GM12878 (cell line): ENCODE measurements around the gene NUDCD3. TPM values are rescaled to one million over a fixed set of nuclear protein-coding genes. Genes with fewer than 3 reads are reported as not detected.

Experiments used
- ATAC-seq: fragments of 200-7000 bp; cut with Tn5 transposase; 3 replicates; pipeline ENCODE4 v1.9.1; 2020; ENCODE audit warnings: mild to moderate bottlenecking, moderate library complexity
- BruUV-seq: library from RNA; stranded (reverse); fragments of 400-500 nt; replicated peaks from 2 replicates; lab custom pipeline; 2021; lab: Mats Ljungman, UMichigan
- CTCF ChIA-PET: fragments of 300-600 bp; sonication (Branson Sonifier 250); formaldehyde crosslinking; extraction: SDS; loops from one replicate; lab custom pipeline; 2021; ENCODE audit warnings: inconsistent platforms; lab: Yijun Ruan, JAX
- POLR2A ChIA-PET: fragments of 350-600 bp; formaldehyde crosslinking; extraction: SDS; loops from one replicate; lab custom pipeline; 2021; ENCODE audit warnings: inconsistent platforms; lab: Charles Lee
- RAD21 ChIA-PET: fragments of 300-600 bp; sonication (Branson Sonifier 250); formaldehyde crosslinking; loops from one replicate; lab custom pipeline; 2023; ENCODE audit warnings: antibody characterized with exemption; ENCODE audit not compliant: unreplicated experiment; lab: Charles Lee
- SMC1A ChIA-PET: fragments of 300-600 bp; sonication (Branson Sonifier 250); formaldehyde crosslinking; loops from one replicate; lab custom pipeline; 2023; ENCODE audit not compliant: unreplicated experiment, uncharacterized antibody; lab: Charles Lee
- DNase-seq: peaks from one replicate; pipeline ENCODE4 v3.0.0-alpha.2; 2011; ENCODE audit warnings: low read depth, low spot score
- FAIRE-seq: peaks from 3 replicates; lab custom pipeline; 2011; peaks lifted over from hg19 to GRCh38; lab: Jason Lieb, UNC
- H2AFZ ChIP-seq: 2 replicates; pipeline ENCODE4 v1.6.0; 2011; ENCODE audit warnings: low read depth, low read length, control low read depth; ENCODE audit not compliant: control insufficient read depth
- H3K27ac ChIP-seq: 2 replicates; pipeline ENCODE4 v1.5.1; 2011; ENCODE audit warnings: control low read depth; ENCODE audit not compliant: control insufficient read depth, insufficient read depth
- H3K27me3 ChIP-seq, 2 experiments: replicated peaks in 1 of 2; 2 replicates each; pipeline versions ENCODE4 v1.6.0 to v1.6.1; 2011; ENCODE audit warnings: low read length in 1 of 2; ENCODE audit not compliant: control insufficient read depth in 2 of 2, insufficient read depth in 2 of 2
- H3K36me3 ChIP-seq, 2 experiments: 2 replicates each; pipeline ENCODE4 v1.5.1; 2011; ENCODE audit warnings: low read length in 1 of 2; ENCODE audit not compliant: control insufficient read depth in 2 of 2, insufficient read depth in 2 of 2
- H3K4me1 ChIP-seq: 2 replicates; pipeline ENCODE4 v1.6.1; 2011; ENCODE audit warnings: mild to moderate bottlenecking, low read length, moderate library complexity, mixed read lengths; ENCODE audit not compliant: control insufficient read depth, insufficient read depth
- H3K4me2 ChIP-seq: 2 replicates; pipeline ENCODE4 v1.6.0; 2011; ENCODE audit warnings: control low read depth; ENCODE audit not compliant: control insufficient read depth, insufficient read depth
- H3K4me3 ChIP-seq: fragments of 200-600 bp; sonication (generic); 2 replicates; pipeline ENCODE4 v1.5.1; 2016
- H3K79me2 ChIP-seq: 2 replicates; pipeline ENCODE4 v1.6.0; 2011; ENCODE audit warnings: low read length; ENCODE audit not compliant: control insufficient read depth, insufficient read depth
- H3K9ac ChIP-seq: 2 replicates; pipeline ENCODE4 v1.8.0; 2011; ENCODE audit warnings: low read length, control low read depth, mixed read lengths; ENCODE audit not compliant: control insufficient read depth, insufficient read depth
- H3K9me3 ChIP-seq: replicated peaks from 3 replicates; pipeline ENCODE4 v1.5.1; 2011; ENCODE audit warnings: mild to moderate bottlenecking, low read length; ENCODE audit not compliant: control insufficient read depth, insufficient read depth
- H4K20me1 ChIP-seq: 2 replicates; pipeline ENCODE4 v1.6.0; 2011; ENCODE audit not compliant: control insufficient read depth, insufficient read depth
- E2F4 ChIP-seq: IDR thresholded peaks from 2 replicates; pipeline ENCODE4 v1.6.1; 2012; ENCODE audit warnings: low read depth, low read length, improper control_type of control experiment
- EED ChIP-seq: sonication (generic); IDR thresholded peaks from 2 replicates; pipeline ENCODE4 v1.6.1; 2016; ENCODE audit warnings: antibody characterized with exemption, low read depth
- HDAC2 ChIP-seq: fragments of 200-600 bp; sonication (generic); IDR thresholded peaks from 2 replicates; pipeline ENCODE4 v1.6.1; 2017
- JUND ChIP-seq: IDR thresholded peaks from 2 replicates; pipeline ENCODE4 v1.6.1; 2012; ENCODE audit warnings: low read depth, mild to moderate bottlenecking, low read length, improper control_type of control experiment, moderate library complexity
- KLF5 ChIP-seq: fragments of 450-650 bp; IDR thresholded peaks from 2 replicates; pipeline ENCODE4 v1.6.1; 2014; ENCODE audit warnings: mild to moderate bottlenecking; ENCODE audit not compliant: partially characterized antibody
- MLLT1 ChIP-seq: fragments of 450-650 bp; IDR thresholded peaks from 2 replicates; pipeline ENCODE4 v1.6.1; 2016; ENCODE audit warnings: mild to moderate bottlenecking
- NFIC ChIP-seq: IDR thresholded peaks from 2 replicates; pipeline ENCODE4 v1.6.1; 2012; ENCODE audit warnings: low read depth, mild to moderate bottlenecking, inconsistent platforms, low read length, moderate library complexity
- NRF1 ChIP-seq: conservative IDR thresholded peaks from 2 replicates; pipeline ENCODE4 v1.6.1; 2011; ENCODE audit warnings: mild to moderate bottlenecking, low read depth, low read length, improper control_type of control experiment
- PAX8 ChIP-seq: fragments of 450-650 bp; IDR thresholded peaks from 2 replicates; pipeline ENCODE4 v1.6.1; 2017; ENCODE audit warnings: mild to moderate bottlenecking, moderate library complexity
- RAD51 ChIP-seq: fragments of 450-650 bp; IDR thresholded peaks from 2 replicates; pipeline ENCODE4 v1.6.1; 2016; ENCODE audit warnings: moderate library complexity, mild to moderate bottlenecking, inconsistent platforms
- RB1 ChIP-seq: fragments of 450-650 bp; formaldehyde crosslinking; IDR thresholded peaks from 2 replicates; pipeline ENCODE4 v1.6.1; 2017; ENCODE audit warnings: mild to moderate bottlenecking, borderline replicate concordance
- RELA ChIP-seq: fragments of 450-650 bp; IDR thresholded peaks from 2 replicates; pipeline ENCODE4 v1.8.0; 2014; ENCODE audit warnings: borderline replicate concordance; ENCODE audit not compliant: partially characterized antibody
- RUNX3 ChIP-seq: IDR thresholded peaks from 2 replicates; pipeline ENCODE4 v1.6.1; 2012; ENCODE audit warnings: low read length, inconsistent platforms
- SP1 ChIP-seq: IDR thresholded peaks from one replicate; pipeline ENCODE4 v1.6.1; 2011; ENCODE audit warnings: low read depth, low read length
- SUZ12 ChIP-seq: fragments of 200-600 bp; sonication (generic); IDR thresholded peaks from one replicate; pipeline ENCODE4 v1.6.1; 2018; ENCODE audit warnings: antibody characterized with exemption, mild to moderate bottlenecking; ENCODE audit not compliant: unreplicated experiment
- ZBTB33 ChIP-seq: fragments of 450-650 bp; IDR thresholded peaks from 2 replicates; pipeline ENCODE4 v1.6.1; 2017; ENCODE audit warnings: mild to moderate bottlenecking
- ZNF217 ChIP-seq: fragments of 450-650 bp; IDR thresholded peaks from 2 replicates; pipeline ENCODE4 v1.6.1; 2017; ENCODE audit warnings: antibody characterized with exemption, mild to moderate bottlenecking
- ZNF622 ChIP-seq: fragments of 450-650 bp; IDR thresholded peaks from 2 replicates; pipeline ENCODE4 v1.6.1; 2017; ENCODE audit warnings: mild to moderate bottlenecking, inconsistent platforms
- WGBS: methylation state at CpG from one replicate; pipeline ENCODE4 v1.1.6; 2016; ENCODE audit warnings: low lambda C conversion rate; ENCODE audit not compliant: insufficient replicate concordance, insufficient coverage; ENCODE audit errors: missing lambda C conversion rate; 5-methylcytosine and 5-hydroxymethylcytosine counted together
- in situ Hi-C: fragments of 300-500 bp; cut with MboI; formaldehyde crosslinking; loops from 9 replicates; pipeline ENCODE4 v1.14.3; 2018; ENCODE audit warnings: mixed read lengths
- intact Hi-C: fragments of 100-400 bp; cut with micrococcal nuclease; formaldehyde crosslinking; loops from one replicate; pipeline ENCODE4 v1.14.2; 2022; ENCODE audit not compliant: unreplicated experiment
- polyA plus RNA-seq, 11 experiments: library from polyadenylated mRNA; depleted of rRNA in 4 of 11; unstranded in 6 of 11; stranded (reverse) in 5 of 11; fragments of >200 nt; fragmentation: Nextera tagmentation in 4 of 11; fragmentation: Illumina TruSeq in 1 of 11; extraction: Ambion mirVana in 4 of 11; extraction: Trizol in 1 of 11; gene quantifications; 1 replicate in 1 of 11; 2 replicates in 10 of 11; pipeline versions ENCODE4 v1.2.1 to v1.2.3, GENCODE V29; 2011 to 2016; ENCODE audit warnings: inconsistent platforms in 2 of 11, missing spikeins in 2 of 11, low read depth in 1 of 11
- total RNA-seq, 4 experiments: library from RNA; depleted of rRNA in 3 of 4; stranded (reverse); fragments of >200 nt in 3 of 4; fragmentation: Illumina TruSeq in 1 of 4; extraction: Trizol in 1 of 4; gene quantifications; 2 replicates each; pipeline versions ENCODE4 v1.2.1 to v1.2.3, GENCODE V29; 2013 to 2021

NUDCD3 gene
- total and polyA plus RNA-seq, 10 of the 15 experiments (the other 5 are each of a cell fraction or from before 2014, with no cell fraction given), result 25.0 to 89.8 (median 46.4) TPM

- SMC1A ChIA-PET, result no interaction called here
- RAD21 ChIA-PET, result no interaction called here
Measured at GRCh38 chr7:44394112-44394447, 96.4 kb downstream of the NUDCD3 start.

More at GRCh38 chr7:44394112-44394447, 96.4 kb downstream of the NUDCD3 start:
- Histone ChIP-seq H3K9ac (no peak overlapping the region), H3K9me3 (no peaks in the 10 kb centered on the region), H4K20me1 (no peaks in the 10 kb centered on the region), H3K4me2 (no peak overlapping the region), H3K27ac (no peak overlapping the region), H3K4me1 (no peaks in the 10 kb centered on the region), H3K4me3 (no peak overlapping the region), H2AFZ (no peak overlapping the region), H3K79me2 (no peaks in the 10 kb centered on the region), H3K36me3 (peaks cover 14 to 22% of the 10 kb centered on the region in 2 experiments), H3K27me3 (no peaks in the 10 kb centered on the region)
- intact Hi-C loops (no loop called here), in situ Hi-C loops (no loop called here)
- no peak for DNase-seq
- ChIA-PET CTCF (no interaction called here), POLR2A (no interaction called here)
- no TSS peak for BruUV-seq
- TF ChIP-seq RB1 (no peak), RUNX3 (no peak), ZBTB33 (no peak), E2F4 (no peak), SP1 (no peak), EED (no peak), ZNF622 (no peak), ZNF217 (no peak), JUND (no peak), HDAC2 (no peak), MLLT1 (no peak), KLF5 (no peak), RELA (no peak), SUZ12 (no peak), NFIC (no peak), RAD51 (no peak), PAX8 (no peak), NRF1 (no peak)
- no peak for FAIRE-seq
- ATAC-seq, result no peak
- 98% methylated on average over 6 of the region's 6 CpGs for WGBS
